HG02943 (cell line): ENCODE measurements around the gene PHKB.
"Not testable (repeated sequence)": the region's sequence is repeated elsewhere in the genome, so short reads cannot be mapped to it uniquely, and the experiment has no call there.

Experiments used
- ATAC-seq: cut with Tn5 transposase; IDR thresholded peaks from one replicate; pipeline ENCODE4 v1.9.1; 2021; ENCODE audit warnings: mild to moderate bottlenecking, low read depth, moderate library complexity; ENCODE audit not compliant: unreplicated experiment

Gene PHKB

DNA sequence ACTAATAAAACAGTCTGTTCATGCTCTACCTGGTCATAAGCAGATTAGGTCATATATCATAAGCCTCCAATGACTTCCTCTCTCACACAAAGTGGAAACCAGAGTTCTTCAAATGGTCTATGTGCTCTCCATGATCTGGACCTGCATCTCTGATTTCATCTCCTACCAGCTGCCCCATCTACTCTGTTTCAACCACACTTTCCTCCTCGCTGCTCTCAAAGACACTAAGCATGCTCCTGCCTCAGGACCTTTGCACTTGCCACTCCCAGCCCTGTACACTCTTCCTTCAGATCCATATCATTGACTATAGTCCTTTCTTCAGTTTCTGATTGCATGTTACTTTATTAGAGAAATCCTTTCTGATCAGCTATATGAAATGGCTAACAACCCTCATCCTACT is 196.8 kb downstream of the PHKB start:
- ATAC-seq = no peak

DNA sequence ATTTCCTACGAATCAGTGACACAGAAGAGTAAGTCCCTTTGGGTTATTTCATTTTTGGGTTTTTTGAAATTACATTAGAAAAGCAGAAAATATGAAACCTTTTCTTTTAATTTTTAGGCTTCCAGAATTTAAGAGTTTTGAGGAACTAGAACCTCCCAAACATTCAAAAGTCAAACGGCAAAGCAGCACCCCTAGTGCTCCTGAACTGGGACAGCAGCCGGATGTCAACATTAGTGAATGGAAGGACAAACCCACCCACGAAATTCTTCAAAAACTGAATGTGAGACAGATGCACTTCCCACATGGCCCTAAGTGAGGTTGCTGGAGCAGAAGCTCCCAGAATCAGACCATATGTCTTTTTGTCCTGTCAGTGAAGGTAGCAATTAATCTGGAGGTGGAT is 199.4 kb downstream of the PHKB start:
- no peak for ATAC-seq

DNA sequence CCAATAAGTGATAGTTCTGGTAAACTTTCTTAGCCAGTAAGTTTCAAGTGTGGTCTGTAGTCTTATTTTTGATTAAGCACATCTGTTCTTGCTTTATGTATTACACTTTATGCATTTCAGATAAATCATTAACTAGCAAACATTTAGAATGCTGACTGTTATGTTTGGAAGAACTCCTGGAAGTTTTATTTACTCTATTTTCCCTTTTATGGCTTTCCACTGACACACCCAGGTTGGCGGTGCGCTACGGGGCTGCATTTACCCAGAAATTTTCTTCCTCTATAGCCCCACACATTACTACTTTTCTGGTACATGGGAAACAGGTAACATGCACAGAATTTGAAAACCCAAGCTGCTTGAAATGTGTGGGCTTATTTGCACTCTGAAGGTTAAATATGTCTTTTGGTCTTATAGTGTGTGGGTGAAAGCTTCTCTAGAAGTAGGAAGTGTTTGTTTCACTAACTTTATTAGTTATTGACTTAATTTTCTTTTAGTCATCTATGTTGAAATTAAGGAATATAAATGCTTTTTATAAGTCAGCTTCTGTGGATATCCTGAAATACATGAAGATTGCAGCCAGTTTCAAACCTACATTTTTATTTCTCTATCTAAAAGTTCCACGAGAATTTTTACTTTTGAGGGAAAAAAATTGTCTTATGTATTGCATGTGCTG is 203.7 kb downstream of the PHKB start:
- ATAC-seq = no peak

DNA sequence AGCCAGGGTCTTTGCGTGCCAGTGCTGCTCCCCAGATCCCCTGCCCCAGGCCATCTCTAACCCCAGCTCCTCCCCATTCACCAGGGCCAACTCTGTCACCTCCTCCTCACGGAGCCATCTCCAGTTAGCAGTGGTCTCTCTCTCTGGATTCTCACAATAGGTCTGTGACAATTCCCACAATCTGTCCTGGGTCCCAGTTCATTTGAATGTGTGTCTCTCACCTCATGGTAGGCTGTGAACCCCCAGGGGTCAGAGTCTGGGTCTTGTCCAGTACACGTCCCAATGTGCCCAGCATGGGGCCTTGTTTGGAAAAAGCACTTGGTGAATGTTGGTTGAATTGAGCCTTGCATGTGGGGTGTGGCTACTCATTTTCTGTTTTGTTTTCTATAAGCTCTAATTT is 205.3 kb downstream of the PHKB start:
- ATAC-seq = no peak

DNA sequence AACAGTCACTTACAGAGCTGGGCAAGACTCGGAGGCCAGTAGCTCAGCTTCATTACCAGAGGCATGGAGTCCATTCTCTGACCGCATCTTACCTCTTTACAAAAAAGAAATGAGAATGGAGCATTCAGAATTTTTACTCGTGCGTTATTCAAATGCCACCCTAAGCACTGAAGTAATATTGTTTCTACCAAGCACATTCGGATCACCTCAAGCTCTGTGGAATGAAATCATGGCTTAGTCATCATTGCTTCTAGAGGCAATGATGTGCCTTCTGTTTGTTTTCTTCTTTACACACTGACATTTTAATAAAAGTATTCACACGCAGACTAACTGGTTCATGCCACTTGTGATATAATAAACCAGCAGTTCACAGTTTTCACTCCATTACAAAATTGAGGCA is 206.8 kb downstream of the PHKB start:
- no peak for ATAC-seq

DNA sequence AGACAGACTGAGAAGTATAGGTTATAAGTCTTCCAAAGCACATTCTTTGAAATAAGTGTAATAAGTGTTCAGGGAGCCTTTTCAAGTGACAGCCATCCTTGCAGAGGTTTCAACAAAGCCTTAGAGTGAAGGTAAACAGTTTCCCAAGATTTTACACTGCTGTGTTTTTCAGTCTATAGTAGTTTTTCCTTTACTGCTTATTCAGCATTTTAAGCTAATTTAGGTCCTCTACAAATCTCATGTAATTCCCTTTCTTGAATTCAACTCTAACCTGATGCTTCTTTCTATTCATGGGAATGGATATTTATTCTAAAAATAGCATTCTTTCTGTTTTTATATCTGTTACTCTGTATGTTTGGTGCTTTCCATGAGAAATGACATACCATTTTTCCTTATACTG is 211.3 kb downstream of the PHKB start:
- ATAC-seq = no peak

DNA sequence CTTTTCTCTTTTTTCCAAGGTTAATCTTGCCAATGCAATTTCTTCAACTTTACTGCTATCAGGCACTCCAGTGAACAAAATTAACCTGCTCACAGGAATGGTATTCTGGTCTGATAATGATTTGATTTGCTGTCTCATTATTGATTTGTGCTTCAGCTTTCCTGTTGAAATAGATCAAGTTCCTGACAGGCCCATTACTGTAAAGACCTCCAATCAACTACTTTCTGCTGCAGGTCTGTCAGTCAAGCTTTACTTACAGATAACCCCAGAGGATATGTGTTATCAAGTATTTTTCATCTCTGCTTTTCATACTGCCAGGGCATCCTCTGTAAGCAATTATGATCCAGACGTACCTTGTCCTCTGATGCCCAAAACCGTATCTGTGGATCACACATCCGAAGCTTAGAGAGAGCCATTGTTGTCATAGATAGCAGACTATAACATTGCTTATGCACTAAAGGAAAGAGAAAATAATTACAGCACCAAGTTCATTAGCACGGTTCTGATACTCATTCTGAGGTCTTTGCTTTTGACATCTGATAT is 215.6 kb downstream of the PHKB start:
- no peak for ATAC-seq

DNA sequence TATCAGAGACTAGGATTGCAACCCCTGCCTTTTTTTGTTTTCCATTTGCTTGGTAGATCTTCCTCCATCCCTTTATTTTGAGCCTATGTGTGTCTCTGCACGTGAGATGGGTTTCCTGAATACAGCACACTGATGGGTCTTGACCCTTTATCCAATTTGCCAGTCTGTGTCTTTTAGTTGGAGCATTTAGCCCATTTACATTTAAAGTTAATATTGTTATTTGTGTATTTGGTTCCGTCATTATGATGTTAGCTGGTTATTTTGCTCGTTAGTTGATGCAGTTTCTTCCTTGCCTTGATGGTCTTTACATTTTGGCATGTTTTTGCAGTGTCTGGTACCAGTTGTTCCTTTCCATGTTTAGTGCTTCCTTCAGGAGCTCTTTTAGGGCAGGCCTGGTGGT is 220.4 kb downstream of the PHKB start:
- ATAC-seq = not testable (repeated sequence)

DNA sequence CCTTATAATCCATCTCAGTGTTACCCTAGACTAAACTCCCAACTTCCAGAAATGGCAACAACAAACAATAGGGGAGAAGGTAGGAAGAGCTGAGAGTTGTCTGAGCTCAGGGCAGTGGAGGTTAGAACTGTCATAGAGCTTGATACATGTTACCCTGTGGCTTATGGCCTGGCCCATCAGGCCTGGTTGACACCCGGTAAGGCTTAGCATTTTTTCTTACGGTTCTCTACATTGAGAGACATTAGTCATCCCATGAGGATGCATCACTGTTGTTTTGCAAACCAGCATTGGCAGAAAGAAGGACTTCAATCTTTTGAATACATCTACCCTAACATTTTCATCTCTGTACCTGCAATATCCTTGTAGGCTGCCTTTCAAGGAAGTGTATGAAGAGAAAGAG is 226.6 kb downstream of the PHKB start:
- no peak for ATAC-seq

DNA sequence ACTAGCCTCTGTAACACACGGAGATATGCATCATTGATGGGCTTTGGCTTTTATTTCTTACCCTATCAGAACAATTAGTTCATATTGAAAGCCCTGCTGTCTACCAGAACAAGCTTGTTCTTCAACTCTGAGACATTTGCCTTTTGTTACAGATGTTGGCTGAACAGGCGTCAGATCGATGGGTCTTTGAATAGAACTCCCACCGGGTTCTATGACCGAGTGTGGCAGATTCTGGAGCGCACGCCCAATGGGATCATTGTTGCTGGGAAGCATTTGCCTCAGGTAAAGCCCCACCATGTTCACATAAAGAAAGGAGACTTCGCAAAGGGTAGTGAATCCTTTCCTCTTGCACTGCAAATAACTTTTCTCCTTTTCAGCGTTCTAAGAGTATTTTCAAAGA is 232.1 kb downstream of the PHKB start:
- no peak for ATAC-seq

DNA sequence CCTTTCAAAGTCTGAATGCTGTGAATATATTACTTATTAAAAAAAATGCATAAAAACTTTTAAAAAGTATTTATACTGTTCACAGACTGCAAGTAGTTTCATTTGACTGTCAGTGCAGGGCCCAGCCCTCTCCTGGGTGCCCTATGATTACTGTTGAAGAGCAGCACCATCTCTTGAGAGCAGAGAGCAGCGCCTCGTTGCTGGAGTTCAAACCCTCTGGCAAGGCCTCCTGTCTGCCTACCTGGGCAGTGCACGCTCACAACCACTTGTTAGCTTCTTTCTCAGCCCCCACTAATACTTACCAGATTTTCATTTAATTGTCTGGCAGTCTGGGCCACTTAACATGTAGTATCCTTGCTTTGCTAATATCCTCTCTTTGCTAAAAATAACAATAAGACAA is 233.4 kb downstream of the PHKB start:
- ATAC-seq = no peak

DNA sequence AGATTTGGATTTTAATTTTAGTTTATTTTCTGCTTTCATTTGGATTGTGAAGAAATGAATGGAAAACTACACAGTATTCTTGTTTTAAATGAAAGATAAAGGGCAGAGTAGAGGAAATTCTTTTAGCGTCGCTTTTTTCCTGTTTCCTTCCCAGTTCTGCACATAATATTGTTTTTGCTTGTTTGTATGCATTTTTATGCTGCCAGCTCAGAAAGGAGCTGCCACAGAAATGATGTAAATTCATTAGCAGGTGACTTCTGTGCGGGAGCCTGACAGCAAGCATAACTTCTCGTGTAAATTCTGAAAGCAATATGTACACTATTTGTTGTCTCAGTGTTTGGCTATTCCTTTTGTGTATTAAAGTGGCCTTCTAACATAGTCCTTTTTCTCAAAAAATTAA is 234.6 kb downstream of the PHKB start:
- ATAC-seq = no peak

DNA sequence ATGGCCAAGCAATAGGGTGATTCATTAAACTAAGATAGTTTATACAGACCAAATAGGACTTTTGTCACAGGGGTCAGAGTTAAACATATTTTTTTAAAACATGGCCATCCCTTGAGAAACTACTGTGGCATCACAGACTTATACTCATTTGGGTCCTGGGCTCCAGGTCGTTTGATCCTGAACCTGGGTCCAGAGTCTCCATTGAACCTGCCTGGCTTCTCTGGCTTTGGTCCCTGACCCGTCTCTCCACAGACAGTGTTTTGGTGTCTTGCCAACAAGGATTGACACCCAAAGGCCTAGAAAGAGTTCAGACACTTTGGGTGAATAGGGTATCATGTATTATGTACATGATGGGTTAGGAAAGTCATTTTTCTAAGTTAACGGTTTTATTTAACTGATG is 236.7 kb downstream of the PHKB start:
- no peak for ATAC-seq

DNA sequence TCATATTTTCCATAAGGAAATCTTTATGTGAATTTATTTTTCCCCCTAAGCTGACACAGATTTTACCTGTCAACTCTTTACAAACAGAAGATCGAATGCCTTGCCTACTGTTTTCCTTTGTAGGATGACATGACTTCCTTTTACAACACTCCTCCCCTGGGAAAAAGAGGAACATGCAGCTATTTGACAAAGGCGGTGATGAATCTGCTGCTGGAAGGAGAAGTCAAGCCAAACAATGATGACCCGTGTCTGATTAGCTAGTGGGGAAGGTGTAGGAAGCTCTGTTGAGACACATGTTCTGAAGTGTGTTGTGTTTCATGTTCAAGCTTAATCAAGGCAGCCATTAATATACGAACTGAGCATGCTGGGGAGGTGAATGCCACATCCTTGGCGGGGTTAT is 238.0 kb downstream of the PHKB start:
- no peak for ATAC-seq

DNA sequence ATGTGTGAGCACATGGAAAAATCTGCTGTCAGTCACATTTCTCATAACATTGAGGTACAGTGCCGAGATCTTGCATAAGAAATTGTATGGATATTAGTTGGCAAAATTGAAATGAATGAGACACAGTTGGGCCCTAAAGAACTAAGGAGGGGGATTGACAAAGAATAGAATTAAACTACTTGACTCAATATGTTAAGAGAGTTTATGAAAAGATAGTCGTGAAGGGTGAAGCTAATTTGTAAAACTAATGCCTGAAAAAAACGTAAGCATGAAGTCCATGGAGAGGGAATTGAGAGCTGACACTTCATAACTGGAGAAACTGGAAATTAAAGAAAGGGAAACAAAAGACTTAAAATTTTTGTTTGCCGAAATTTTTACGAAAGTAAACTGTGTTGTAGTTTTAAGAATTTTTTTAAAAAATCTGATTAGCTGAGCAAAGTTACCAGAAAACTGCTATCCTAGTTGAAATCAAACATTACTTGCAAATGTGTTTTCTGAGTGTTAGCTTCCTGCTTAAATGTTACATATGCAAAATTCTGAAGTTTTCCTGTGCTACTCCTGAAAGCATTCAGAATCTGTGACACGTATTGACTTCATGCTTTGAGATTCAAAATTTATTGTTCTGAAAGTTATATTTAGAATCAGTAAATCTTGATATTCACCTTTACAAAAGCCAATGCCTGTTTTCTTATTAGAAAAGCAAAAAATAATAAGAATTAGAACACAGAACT is 239.9 kb downstream of the PHKB start:
- no peak for ATAC-seq

DNA sequence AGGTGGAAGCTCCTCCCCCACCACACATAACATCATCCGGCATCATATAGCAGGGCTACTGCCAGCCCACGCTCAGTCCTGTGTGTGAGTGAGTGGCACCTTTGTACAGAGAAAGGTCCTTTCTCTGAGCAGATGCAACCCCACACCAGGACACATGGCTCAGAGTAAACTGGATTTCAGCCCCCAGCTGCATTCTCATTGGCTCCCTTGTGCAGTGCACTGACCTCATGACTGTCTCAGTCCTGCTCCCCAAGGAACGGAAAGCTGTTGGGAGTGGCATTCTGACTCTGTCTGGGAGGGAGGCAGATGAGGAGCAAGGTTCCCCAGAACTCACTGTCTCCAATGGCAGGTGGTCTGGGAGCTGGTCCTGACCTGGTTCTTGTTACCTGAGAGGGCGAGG is 244.1 kb downstream of the PHKB start:
- no peak for ATAC-seq

DNA sequence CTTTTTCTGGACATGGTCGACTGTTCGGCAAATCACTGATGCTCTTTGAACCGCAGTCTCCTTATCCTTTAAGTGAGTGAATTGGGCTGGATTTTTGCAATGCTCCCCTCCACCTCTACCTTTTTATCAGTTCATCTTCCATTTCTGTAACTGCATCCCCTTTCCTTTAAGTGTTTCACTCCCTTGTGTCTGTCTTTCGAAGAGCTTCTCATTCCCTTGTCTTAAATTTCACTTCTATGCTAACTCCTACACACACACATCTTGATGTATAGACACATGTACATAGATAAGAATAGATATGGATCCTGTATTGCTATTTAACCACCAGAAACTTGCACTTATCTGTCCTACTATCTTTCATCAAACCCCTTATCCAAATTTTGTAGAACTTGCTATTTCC is 250.7 kb downstream of the PHKB start:
- ATAC-seq = no peak

DNA sequence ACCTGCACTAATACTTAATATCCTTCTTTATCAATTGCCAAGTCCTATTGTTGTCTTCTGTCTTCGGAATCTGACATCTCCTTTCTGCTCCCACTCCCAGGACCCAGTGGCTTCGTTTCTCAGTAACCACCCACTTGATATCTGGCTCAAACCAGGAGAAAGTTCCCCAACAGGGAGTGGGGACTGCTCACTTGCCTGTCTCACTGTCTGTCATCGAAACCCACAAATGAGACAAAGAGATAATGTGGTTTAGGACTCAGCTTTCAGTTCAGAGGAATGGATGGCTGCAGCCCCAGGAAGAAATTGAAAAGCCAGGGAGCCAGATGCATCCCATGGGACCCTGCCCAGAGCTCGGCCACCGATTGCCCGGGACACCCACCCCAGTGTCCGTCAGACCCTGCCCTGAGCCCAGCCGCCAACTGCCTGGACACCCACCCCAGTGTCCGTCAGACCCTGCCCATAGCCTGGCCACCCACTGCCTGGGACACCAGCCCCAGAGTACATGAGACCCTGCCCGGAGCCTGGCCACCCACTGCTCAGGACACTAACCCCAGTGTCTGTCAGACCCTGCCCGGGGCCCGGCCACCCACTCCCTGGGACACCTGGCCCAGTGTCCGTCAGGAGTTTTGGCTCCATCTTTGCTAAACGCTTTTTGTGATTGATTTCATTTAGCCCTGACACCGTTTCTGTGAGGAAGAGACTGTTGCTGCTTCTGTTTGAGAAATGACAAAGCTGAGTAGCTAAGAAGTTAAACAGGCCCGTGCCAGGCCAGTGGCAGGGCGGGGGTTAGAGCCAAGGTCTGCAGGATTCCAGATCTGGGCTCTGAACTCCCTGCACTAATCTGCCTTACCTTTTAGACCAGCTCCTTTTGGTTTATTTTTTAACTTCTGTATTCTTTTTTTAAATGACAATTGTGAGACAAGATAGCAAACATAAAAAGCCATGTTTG is 251.4 kb downstream of the PHKB start:
- no peak for ATAC-seq

DNA sequence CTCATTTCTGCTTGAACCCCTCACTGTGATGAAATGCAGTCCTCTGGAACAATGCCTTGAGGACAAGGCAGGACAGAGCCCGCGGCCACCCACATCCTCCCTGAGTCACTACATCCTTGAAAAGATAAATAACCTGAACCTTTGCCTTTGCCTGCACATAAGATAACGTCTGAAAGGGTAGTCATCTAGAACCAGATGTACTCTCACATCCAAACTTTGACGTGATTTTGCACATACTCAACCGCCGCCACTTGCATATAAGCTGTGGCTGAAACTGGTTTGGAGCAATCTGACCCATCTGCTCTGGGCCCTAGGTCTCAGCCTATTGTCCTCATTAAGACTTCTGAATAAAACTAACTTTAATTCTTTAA is 252.1 kb downstream of the PHKB start:
- ATAC-seq = no peak

DNA sequence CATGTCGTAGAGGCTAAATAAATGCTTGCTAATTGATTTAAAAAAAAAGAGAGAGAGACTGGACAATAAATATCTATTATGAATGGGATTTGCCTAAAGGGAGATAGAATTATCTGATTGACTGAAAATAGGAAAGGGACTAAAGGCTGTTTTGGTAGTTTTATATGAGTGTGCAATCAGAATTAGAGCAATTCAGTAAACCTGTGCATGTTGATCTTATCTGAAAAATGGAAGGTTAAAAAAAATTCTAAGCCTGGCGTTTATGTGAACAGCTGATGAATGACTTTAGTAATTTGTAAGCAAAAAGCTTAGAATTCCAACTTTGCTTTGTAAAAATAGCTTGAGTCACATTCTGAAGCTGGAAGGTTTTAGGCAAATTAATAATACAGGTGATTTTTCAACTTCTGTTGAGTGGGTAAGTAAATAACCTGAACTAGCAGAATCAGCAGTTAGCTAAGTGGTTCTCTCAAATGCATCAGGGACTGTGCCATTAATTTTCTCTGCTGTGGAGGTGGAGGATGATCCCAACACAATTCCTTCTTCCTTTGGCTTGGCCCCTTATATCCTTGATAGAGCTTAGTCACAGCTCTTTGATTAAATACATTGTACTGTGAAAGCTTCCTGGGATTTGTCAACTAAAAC is 254.4 kb downstream of the PHKB start:
- ATAC-seq = no peak

DNA sequence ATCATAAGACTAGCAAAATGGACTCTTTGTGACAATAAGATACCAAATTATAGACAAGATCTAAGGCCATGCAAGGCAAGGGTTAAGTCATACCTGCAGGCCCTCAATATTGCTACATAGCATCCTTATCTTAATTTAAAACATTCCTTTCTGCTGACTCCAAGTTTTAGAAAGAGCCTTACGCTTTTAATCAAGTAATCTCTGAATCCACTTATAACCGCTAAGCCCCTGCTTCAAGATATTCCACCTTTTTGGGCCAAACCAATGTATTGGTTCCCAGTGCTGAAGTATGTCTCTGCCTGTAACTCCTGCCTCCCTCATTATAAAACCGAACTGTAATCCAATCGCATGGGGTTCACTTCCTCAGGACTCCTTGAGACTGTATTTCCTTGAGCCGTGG is 255.4 kb downstream of the PHKB start:
- no peak for ATAC-seq
